C4-2B (cell line): ENCODE data around the gene SACM1L.

Experiments
- H3K27ac ChIP-seq: fragments of 450-650 bp; 2 replicates; pipeline ENCODE4 v1.5.1; 2017
- ZFX ChIP-seq: fragments of 450-650 bp; IDR thresholded peaks from 2 replicates; pipeline ENCODE4 v1.6.1; 2017
- TF ChIP-seq, protein P1 (sequence below): fragments of 450-650 bp; conservative IDR thresholded peaks from 2 replicates; pipeline ENCODE4 v1.5.1; 2017; ENCODE audit warnings: mild to moderate bottlenecking

The SACM1L gene

GRCh38 chr3:45785605-45786150 is 96.5 kb downstream of the SACM1L start:
- no peak overlapping the region for H3K27ac ChIP-seq
- TF ChIP-seq, protein P1, sequence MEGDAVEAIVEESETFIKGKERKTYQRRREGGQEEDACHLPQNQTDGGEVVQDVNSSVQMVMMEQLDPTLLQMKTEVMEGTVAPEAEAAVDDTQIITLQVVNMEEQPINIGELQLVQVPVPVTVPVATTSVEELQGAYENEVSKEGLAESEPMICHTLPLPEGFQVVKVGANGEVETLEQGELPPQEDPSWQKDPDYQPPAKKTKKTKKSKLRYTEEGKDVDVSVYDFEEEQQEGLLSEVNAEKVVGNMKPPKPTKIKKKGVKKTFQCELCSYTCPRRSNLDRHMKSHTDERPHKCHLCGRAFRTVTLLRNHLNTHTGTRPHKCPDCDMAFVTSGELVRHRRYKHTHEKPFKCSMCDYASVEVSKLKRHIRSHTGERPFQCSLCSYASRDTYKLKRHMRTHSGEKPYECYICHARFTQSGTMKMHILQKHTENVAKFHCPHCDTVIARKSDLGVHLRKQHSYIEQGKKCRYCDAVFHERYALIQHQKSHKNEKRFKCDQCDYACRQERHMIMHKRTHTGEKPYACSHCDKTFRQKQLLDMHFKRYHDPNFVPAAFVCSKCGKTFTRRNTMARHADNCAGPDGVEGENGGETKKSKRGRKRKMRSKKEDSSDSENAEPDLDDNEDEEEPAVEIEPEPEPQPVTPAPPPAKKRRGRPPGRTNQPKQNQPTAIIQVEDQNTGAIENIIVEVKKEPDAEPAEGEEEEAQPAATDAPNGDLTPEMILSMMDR = no peak
- TF ChIP-seq ZFX = no peak

GRCh38 chr3:45786801-45787495 is 97.8 kb downstream of the SACM1L start:
- no peak overlapping the region for H3K27ac ChIP-seq
- TF ChIP-seq ZFX = no peak
- TF ChIP-seq, protein P1 = no peak

- no peak for TF ChIP-seq ZFX
- TF ChIP-seq, protein P1 = no peak
- H3K27ac ChIP-seq = no peak overlapping the region
These were observed 98.4 kb downstream of the SACM1L start for GRCh38 chr3:45787551-45787950.

- H3K27ac ChIP-seq = no peak overlapping the region
- TF ChIP-seq ZFX = no peak
- TF ChIP-seq, protein P1 = no peak
These were observed 100.1 kb downstream of the SACM1L start for GRCh38 chr3:45789235-45789812.

- TF ChIP-seq, protein P1 = no peak
- TF ChIP-seq ZFX = no peak
- no peak overlapping the region for H3K27ac ChIP-seq
These were observed 101.4 kb downstream of the SACM1L start for GRCh38 chr3:45790596-45790995.

GRCh38 chr3:45792036-45792435 is 102.8 kb downstream of the SACM1L start:
- H3K27ac ChIP-seq = no peak overlapping the region
- no peak for TF ChIP-seq ZFX
- TF ChIP-seq, protein P1 = no peak

GRCh38 chr3:45792516-45793172 is 103.4 kb downstream of the SACM1L start:
- TF ChIP-seq, protein P1 = no peak
- no peak for TF ChIP-seq ZFX
- H3K27ac ChIP-seq = no peak overlapping the region
